ENCODE results near the gene COX19.

Gene COX19

GRCh38 chr7:985127-985416 lies 9.7 kb upstream of the COX19 start:
- TF ChIP-seq, protein P1, sequence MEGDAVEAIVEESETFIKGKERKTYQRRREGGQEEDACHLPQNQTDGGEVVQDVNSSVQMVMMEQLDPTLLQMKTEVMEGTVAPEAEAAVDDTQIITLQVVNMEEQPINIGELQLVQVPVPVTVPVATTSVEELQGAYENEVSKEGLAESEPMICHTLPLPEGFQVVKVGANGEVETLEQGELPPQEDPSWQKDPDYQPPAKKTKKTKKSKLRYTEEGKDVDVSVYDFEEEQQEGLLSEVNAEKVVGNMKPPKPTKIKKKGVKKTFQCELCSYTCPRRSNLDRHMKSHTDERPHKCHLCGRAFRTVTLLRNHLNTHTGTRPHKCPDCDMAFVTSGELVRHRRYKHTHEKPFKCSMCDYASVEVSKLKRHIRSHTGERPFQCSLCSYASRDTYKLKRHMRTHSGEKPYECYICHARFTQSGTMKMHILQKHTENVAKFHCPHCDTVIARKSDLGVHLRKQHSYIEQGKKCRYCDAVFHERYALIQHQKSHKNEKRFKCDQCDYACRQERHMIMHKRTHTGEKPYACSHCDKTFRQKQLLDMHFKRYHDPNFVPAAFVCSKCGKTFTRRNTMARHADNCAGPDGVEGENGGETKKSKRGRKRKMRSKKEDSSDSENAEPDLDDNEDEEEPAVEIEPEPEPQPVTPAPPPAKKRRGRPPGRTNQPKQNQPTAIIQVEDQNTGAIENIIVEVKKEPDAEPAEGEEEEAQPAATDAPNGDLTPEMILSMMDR (IDR thresholded peaks at IDR 0.05; ENCODE audit: low read length), result no peak
- TF ChIP-seq EZH2phosphoT487 (IDR thresholded peaks at IDR 0.05; ENCODE audit: low read length), result no peak
- TF ChIP-seq EZH2 (optimal IDR thresholded peaks at IDR 0.05; ENCODE audit: low read depth, low read length), result no peak
- Histone ChIP-seq H3K4me2 (ENCODE audit: low read depth, low read length) (no peak overlapping the region), H3K79me2 (ENCODE audit: low read length) (no peaks in the 10 kb centered on the region), H3F3A (ENCODE audit: insufficient read depth, low read length) (no peaks in the 10 kb centered on the region), H4K20me1 (ENCODE audit: insufficient read depth, low read length) (no peaks in the 10 kb centered on the region), H3K27ac (ENCODE audit: low read length) (no peak overlapping the region), H3K9me2 (replicated peaks; ENCODE audit: insufficient read depth, low read length) (no peaks in the 10 kb centered on the region), H3K9me3 (replicated peaks; ENCODE audit: insufficient read depth, low read length) (no peaks in the 10 kb centered on the region), H3K4me3 (ENCODE audit: low read length) (no peak overlapping the region), H3K9ac (ENCODE audit: low read length) (no peak overlapping the region), H2AFZ (ENCODE audit: low read length) (no peak overlapping the region), H3K4me1 (ENCODE audit: low read length) (no peaks in the 10 kb centered on the region), H3K36me3 (replicated peaks; ENCODE audit: insufficient read depth, low read length) (no peaks in the 10 kb centered on the region), H3K27me3 (replicated peaks; ENCODE audit: insufficient read depth, low read length) (peaks cover 68% of the 10 kb centered on the region)
- no peak for DNase-seq

DNA sequence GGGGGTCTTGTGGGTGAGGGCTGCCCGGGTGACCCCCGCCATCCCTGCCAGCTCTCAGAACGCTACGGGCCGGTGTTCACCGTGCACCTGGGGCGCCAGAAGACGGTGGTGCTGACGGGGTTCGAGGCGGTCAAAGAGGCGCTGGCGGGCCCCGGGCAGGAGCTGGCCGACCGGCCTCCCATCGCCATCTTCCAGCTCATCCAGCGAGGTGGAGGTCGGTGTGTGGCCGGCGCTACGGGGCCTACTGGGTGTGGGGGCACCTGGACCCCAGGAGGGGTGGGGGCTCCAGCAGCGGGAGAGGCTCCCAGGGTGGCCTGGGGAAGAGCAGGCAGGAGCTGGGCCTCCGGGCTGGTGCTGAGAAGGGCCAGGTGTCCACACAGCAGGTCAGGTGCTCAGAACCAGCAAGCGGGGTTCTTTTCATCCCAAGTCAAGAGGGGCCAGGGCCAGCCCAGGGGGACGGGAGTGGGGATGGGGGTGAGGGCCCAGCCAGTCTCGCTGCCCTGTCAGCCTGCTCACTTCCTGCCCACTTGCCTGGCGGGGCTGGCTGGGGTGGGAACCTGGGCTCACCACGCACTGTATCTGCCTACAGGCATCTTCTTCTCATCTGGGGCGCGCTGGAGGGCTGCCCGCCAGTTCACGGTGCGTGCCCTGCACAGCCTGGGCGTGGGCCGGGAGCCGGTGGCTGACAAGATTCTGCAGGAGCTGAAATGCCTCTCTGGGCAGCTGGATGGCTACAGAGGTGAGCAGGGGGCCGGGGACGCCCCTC lies 9.2 kb upstream of the COX19 start:
- TF ChIP-seq, protein P1 (IDR thresholded peaks at IDR 0.05; ENCODE audit: low read length), result no peak
- TF ChIP-seq EZH2 (optimal IDR thresholded peaks at IDR 0.05; ENCODE audit: low read depth, low read length) (no peak), EZH2phosphoT487 (IDR thresholded peaks at IDR 0.05; ENCODE audit: low read length) (no peak)
- Histone ChIP-seq H4K20me1 (ENCODE audit: insufficient read depth, low read length) (no peaks in the 10 kb centered on the region), H3K79me2 (ENCODE audit: low read length) (no peaks in the 10 kb centered on the region), H3K36me3 (replicated peaks; ENCODE audit: insufficient read depth, low read length) (no peaks in the 10 kb centered on the region), H3K4me1 (ENCODE audit: low read length) (no peaks in the 10 kb centered on the region), H3K9me3 (replicated peaks; ENCODE audit: insufficient read depth, low read length) (no peaks in the 10 kb centered on the region), H3K4me3 (ENCODE audit: low read length) (no peak overlapping the region), H2AFZ (ENCODE audit: low read length) (no peak overlapping the region), H3K9ac (ENCODE audit: low read length) (no peak overlapping the region), H3K4me2 (ENCODE audit: low read depth, low read length) (no peak overlapping the region), H3K27ac (ENCODE audit: low read length) (no peak overlapping the region), H3F3A (ENCODE audit: insufficient read depth, low read length) (no peaks in the 10 kb centered on the region), H3K27me3 (replicated peaks; ENCODE audit: insufficient read depth, low read length) (peaks cover 72% of the 10 kb centered on the region), H3K9me2 (replicated peaks; ENCODE audit: insufficient read depth, low read length) (no peaks in the 10 kb centered on the region)
- DNase-seq, result no peak

GRCh38 chr7:983616-984071 lies 8.3 kb upstream of the COX19 start:
- Histone ChIP-seq H3K4me2 (ENCODE audit: low read depth, low read length) (no peak overlapping the region), H3K4me1 (ENCODE audit: low read length) (no peaks in the 10 kb centered on the region), H3K27ac (ENCODE audit: low read length) (no peak overlapping the region), H2AFZ (ENCODE audit: low read length) (no peak overlapping the region), H3K27me3 (replicated peaks; ENCODE audit: insufficient read depth, low read length) (peaks cover 81% of the 10 kb centered on the region), H3K9ac (ENCODE audit: low read length) (no peak overlapping the region), H3K9me3 (replicated peaks; ENCODE audit: insufficient read depth, low read length) (no peaks in the 10 kb centered on the region), H3K4me3 (ENCODE audit: low read length) (no peak overlapping the region), H3K9me2 (replicated peaks; ENCODE audit: insufficient read depth, low read length) (no peaks in the 10 kb centered on the region), H3F3A (ENCODE audit: insufficient read depth, low read length) (no peaks in the 10 kb centered on the region), H3K36me3 (replicated peaks; ENCODE audit: insufficient read depth, low read length) (no peaks in the 10 kb centered on the region), H4K20me1 (ENCODE audit: insufficient read depth, low read length) (no peaks in the 10 kb centered on the region), H3K79me2 (ENCODE audit: low read length) (no peaks in the 10 kb centered on the region)
- TF ChIP-seq EZH2phosphoT487 (IDR thresholded peaks at IDR 0.05; ENCODE audit: low read length) (no peak), EZH2 (optimal IDR thresholded peaks at IDR 0.05; ENCODE audit: low read depth, low read length) (no peak)
- TF ChIP-seq, protein P1 (IDR thresholded peaks at IDR 0.05; ENCODE audit: low read length), result no peak
- DNase-seq, result no peak
